Measurements from ENCODE around the gene UBA7. TPM values are rescaled to one million over a fixed set of nuclear protein-coding genes. Genes with fewer than 3 reads are reported as not detected.

The UBA7 gene, protein sequence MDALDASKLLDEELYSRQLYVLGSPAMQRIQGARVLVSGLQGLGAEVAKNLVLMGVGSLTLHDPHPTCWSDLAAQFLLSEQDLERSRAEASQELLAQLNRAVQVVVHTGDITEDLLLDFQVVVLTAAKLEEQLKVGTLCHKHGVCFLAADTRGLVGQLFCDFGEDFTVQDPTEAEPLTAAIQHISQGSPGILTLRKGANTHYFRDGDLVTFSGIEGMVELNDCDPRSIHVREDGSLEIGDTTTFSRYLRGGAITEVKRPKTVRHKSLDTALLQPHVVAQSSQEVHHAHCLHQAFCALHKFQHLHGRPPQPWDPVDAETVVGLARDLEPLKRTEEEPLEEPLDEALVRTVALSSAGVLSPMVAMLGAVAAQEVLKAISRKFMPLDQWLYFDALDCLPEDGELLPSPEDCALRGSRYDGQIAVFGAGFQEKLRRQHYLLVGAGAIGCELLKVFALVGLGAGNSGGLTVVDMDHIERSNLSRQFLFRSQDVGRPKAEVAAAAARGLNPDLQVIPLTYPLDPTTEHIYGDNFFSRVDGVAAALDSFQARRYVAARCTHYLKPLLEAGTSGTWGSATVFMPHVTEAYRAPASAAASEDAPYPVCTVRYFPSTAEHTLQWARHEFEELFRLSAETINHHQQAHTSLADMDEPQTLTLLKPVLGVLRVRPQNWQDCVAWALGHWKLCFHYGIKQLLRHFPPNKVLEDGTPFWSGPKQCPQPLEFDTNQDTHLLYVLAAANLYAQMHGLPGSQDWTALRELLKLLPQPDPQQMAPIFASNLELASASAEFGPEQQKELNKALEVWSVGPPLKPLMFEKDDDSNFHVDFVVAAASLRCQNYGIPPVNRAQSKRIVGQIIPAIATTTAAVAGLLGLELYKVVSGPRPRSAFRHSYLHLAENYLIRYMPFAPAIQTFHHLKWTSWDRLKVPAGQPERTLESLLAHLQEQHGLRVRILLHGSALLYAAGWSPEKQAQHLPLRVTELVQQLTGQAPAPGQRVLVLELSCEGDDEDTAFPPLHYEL
- 10 to 100 TPM; 93.5 to 98.6 TPM for total RNA-seq

- Mint-ChIP-seq H3K27ac (peak within 1 kb of the TSS; percentile 98), H3K36me3 (ENCODE audit: insufficient read depth in 2 of 2) (no peaks in the 10 kb centered on the region), H3K27me3 (ENCODE audit: low read depth) (no peaks in the 10 kb centered on the region), H3K4me3 (peak within 1 kb of the TSS; percentile 96), H3K4me1 (ENCODE audit: low read depth) (peaks cover 20% of the 10 kb centered on the region), H3K9me3 (no peaks in the 10 kb centered on the region)
- DNase-seq = peak; percentile 34 to 43
- peak; percentile 86 to 89 for ATAC-seq (replicated peaks in 1 of 2)
Observed at GRCh38 chr3:49813497-49814174, at the start of gene UBA7. Gene UBA7, minus strand, starts transcription at chr3:49813953. Its CDS starts 166 bp downstream, at chr3:49813787.

DNA sequence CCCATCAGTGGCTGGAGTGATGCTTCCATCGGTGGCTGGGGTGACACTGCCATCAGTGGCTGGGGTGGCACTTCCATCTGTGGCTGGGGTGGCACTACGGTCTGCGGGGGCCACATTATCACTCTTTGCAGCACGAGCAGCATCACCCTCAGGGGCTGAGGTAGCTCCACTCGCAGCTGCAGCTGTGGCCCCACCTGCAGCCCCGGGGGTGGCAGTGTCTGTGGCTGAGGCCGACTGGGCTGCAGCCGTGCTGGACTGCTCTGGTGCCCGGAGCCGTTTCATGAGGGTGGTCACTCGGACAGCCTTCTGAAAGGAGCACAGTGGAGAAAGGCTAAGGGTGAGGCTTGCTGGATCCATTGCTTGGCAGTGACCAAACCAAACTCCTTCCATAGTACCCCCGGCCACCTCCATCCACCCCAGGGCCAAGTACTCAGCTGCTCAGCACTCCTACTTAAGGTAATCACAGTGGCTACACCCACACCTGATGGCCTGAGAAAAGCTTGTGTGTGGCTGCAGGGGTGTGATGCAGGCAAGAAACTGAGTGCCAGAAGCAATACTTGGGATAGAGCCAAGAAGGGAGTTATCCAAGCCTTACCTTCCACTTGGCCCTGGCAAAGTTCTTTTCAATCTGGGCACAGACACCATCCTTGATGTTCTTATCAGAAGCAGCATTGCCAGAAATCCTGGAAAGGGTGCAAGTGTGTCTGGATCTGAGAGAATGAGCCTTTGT lies 46.0 kb upstream of the UBA7 start:
- H3K9me3 Mint-ChIP-seq = no peaks in the 10 kb centered on the region

GRCh38 chr3:49856181-49857005 lies 42.6 kb upstream of the UBA7 start, which contains the start of gene TRAIP:
Gene TRAIP, minus strand, starts transcription at chr3:49856564. Its CDS starts 111 bp downstream, at chr3:49856453.
- H3K4me1 Mint-ChIP-seq (ENCODE audit: low read depth) = peaks cover 29% of the 10 kb centered on the region
- H3K9me3 Mint-ChIP-seq = no peaks in the 10 kb centered on the region
- peak within 1 kb of the TSS; percentile 97 to 99 for H3K4me3 Mint-ChIP-seq
- peak within 1 kb of the TSS; percentile 88 for H3K27ac Mint-ChIP-seq
- peak; percentile 99 for ATAC-seq (replicated peaks in 1 of 2)
- H3K27me3 Mint-ChIP-seq (ENCODE audit: low read depth) = no peaks in the 10 kb centered on the region
- peaks cover 0 to 4% of the 10 kb centered on the region in 2 donors for H3K36me3 Mint-ChIP-seq (ENCODE audit: insufficient read depth in 2 of 2)
- DNase-seq = peak; percentile 96

More for the DNA sequence above, 46.0 kb upstream of the UBA7 start:
- no peak for DNase-seq
- no peak overlapping the region for H3K27ac Mint-ChIP-seq
- no peak for ATAC-seq (replicated peaks in 1 of 2)
- peaks cover 22% of the 10 kb centered on the region for H3K4me1 Mint-ChIP-seq (ENCODE audit: low read depth)
- H3K4me3 Mint-ChIP-seq = no peak overlapping the region
- peaks cover 8% of the 10 kb centered on the region for H3K27me3 Mint-ChIP-seq (ENCODE audit: low read depth)
- H3K36me3 Mint-ChIP-seq (ENCODE audit: insufficient read depth in 2 of 2) = peaks cover 0 to 2% of the 10 kb centered on the region in 2 donors

GRCh38 chr3:49855662-49856061 lies 41.9 kb upstream of the UBA7 start:
- Mint-ChIP-seq H3K4me1 (ENCODE audit: low read depth) (peaks cover 29% of the 10 kb centered on the region), H3K4me3 (peak overlapping the region; percentile 97 to 99), H3K27ac (peak overlapping the region; percentile 88), H3K9me3 (no peaks in the 10 kb centered on the region), H3K36me3 (ENCODE audit: insufficient read depth in 2 of 2) (peaks cover 0 to 4% of the 10 kb centered on the region in 2 donors), H3K27me3 (ENCODE audit: low read depth) (no peaks in the 10 kb centered on the region)
- no peak for DNase-seq
- no peak for ATAC-seq (replicated peaks in 1 of 2)

DNA sequence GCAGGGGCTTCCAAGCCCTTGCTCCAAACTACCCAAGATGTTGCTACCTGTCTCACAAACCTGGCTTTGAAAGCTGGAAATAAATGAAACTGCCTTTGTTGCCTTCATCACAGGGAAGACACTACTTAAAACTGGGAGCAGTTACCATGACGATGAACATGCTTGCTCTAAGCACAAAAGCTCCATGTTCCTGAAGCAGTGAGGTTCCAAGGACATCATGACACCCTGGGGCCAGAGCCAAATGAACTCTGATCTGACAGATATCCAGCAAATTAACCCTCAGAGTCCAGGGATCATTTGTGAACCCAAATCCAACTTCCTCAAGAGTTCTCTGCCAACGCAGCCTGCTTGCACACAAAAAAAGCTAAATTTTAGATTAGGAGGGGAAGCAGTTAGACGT lies 31.9 kb upstream of the UBA7 start:
- no peak overlapping the region for H3K27ac Mint-ChIP-seq
- peaks cover 2 to 4% of the 10 kb centered on the region in 2 donors for H3K36me3 Mint-ChIP-seq (ENCODE audit: insufficient read depth in 2 of 2)
- H3K9me3 Mint-ChIP-seq = no peaks in the 10 kb centered on the region
- DNase-seq (no peak), ATAC-seq (replicated peaks in 1 of 2) (no peak)
- H3K4me1 Mint-ChIP-seq (ENCODE audit: low read depth) = no peaks in the 10 kb centered on the region
- H3K27me3 Mint-ChIP-seq (ENCODE audit: low read depth) = no peaks in the 10 kb centered on the region
- H3K4me3 Mint-ChIP-seq = no peak overlapping the region

DNA sequence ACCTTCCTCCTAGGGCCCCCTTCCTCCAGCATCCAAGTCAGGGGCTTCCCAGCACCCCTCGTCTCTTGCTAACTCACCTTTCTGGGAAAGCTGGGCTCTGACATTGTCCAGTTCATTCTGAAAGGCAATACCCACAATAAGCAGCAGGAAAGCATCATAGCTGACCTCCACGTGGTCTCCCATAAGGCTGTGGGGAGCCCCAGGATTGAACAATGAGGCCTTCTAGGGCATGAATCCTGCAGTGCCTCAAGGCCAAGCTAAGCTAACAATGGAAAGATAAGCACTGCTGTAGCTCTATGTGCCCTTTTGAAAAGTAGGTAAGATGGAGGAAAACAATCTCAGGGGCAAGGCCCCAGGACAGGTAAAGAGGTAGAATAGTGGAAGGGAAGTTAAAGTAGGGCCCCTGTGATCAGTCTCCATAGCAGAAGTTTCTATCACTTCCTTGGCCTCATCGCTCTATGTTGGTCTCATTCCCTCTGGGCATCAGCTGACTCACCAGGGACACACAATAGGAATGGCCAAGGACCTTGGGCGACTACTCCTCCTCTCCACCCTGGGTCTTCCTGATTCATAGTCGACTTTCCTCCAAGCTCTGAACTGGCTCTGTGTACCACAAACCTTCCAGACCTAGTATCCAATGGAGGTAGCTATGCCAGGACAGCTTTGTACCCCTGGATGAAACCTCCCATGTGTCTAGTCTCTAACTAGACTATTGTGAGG lies 30.9 kb upstream of the UBA7 start:
- Mint-ChIP-seq H3K4me1 (ENCODE audit: low read depth) (no peaks in the 10 kb centered on the region), H3K9me3 (no peaks in the 10 kb centered on the region), H3K4me3 (no peak overlapping the region), H3K27me3 (ENCODE audit: low read depth) (no peaks in the 10 kb centered on the region), H3K36me3 (ENCODE audit: insufficient read depth in 2 of 2) (peaks cover 2 to 4% of the 10 kb centered on the region in 2 donors), H3K27ac (no peak overlapping the region)
- ATAC-seq (replicated peaks in 1 of 2) (no peak), DNase-seq (no peak)

DNA sequence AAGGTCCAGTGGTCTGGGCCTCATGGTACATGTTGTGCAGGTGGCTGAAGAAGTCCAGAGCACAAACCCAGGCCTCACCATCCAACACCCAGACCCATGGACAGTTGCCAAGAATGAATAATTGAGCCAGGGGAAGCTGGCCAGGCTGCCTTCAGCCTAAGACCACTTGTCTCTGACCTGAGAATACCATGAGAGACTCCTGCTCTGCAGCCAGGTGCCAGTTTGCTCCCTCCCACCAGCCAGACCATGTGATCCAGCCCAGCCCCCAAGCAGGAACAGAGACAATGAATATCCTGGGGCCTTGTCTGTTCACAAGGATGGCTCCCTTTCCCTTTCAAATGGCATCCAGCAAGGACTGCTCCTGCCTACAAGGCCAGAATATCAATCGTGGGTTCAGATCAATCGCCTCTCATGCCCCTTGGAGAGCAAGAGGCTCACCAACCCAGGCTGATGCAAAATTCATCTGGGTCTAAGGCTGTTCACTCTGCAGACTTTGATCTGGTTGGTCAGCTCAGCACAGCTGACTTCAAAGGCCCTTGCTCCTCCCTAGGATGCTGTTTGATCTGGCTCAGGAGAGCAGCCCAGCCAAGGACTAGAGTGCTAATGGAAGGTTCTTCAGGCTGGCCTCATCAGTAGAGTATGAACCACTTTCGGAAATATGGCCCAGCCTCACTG lies 29.2 kb upstream of the UBA7 start:
- no peak overlapping the region for H3K4me3 Mint-ChIP-seq
- no peak for ATAC-seq (replicated peaks in 1 of 2)
- H3K27ac Mint-ChIP-seq = no peak overlapping the region

GRCh38 chr3:49841806-49842205 lies 28.1 kb upstream of the UBA7 start:
- no peaks in the 10 kb centered on the region for H3K9me3 Mint-ChIP-seq
- H3K4me1 Mint-ChIP-seq (ENCODE audit: low read depth) = no peaks in the 10 kb centered on the region
- ATAC-seq (replicated peaks in 1 of 2) = no peak
- H3K27me3 Mint-ChIP-seq (ENCODE audit: low read depth) = no peaks in the 10 kb centered on the region
- peaks cover 4 to 12% of the 10 kb centered on the region in 2 donors for H3K36me3 Mint-ChIP-seq (ENCODE audit: insufficient read depth in 2 of 2)
- DNase-seq = no peak
- no peak overlapping the region for H3K27ac Mint-ChIP-seq
- no peak overlapping the region for H3K4me3 Mint-ChIP-seq

More for the DNA sequence above, 29.2 kb upstream of the UBA7 start:
- no peaks in the 10 kb centered on the region for H3K9me3 Mint-ChIP-seq
- no peak for DNase-seq
- no peaks in the 10 kb centered on the region for H3K4me1 Mint-ChIP-seq (ENCODE audit: low read depth)
- H3K27me3 Mint-ChIP-seq (ENCODE audit: low read depth) = no peaks in the 10 kb centered on the region
- H3K36me3 Mint-ChIP-seq (ENCODE audit: insufficient read depth in 2 of 2) = peaks cover 4 to 9% of the 10 kb centered on the region in 2 donors

DNA sequence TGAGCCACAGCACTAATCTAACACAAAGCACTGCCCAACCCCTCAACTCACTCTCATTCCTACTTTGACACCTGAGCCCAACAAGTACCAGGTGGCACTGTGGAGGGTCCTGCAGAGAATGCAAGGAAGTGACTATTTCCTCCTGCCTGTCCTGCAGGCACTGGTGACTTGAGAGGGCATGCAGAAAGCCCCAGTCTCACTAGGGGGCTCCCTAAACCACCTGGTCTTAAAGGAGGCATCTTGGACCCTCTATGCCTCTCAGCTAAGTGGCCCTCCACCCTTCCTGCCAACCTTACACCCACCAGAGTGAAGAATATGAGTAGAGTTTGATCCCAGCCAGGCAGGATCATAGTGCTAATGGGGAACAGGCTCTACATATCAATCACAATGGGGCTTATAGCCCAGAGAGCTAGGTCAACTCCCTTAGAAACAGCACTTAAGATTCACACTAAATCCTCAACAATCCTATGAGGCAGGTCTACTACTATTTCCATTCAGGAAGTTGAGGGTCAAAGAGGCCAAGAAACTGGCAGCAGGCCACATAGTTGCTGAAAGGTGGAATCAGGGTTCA lies 27.5 kb upstream of the UBA7 start:
- H3K36me3 Mint-ChIP-seq (ENCODE audit: insufficient read depth in 2 of 2) = peaks cover 4 to 14% of the 10 kb centered on the region in 2 donors
- ATAC-seq (replicated peaks in 1 of 2) (peak; percentile 25 to 44), DNase-seq (peak in 1 of 2 donors; percentile 17)
- no peaks in the 10 kb centered on the region for H3K27me3 Mint-ChIP-seq (ENCODE audit: low read depth)
- H3K9me3 Mint-ChIP-seq = no peaks in the 10 kb centered on the region
- H3K4me3 Mint-ChIP-seq = no peak overlapping the region
- no peak overlapping the region for H3K27ac Mint-ChIP-seq
- H3K4me1 Mint-ChIP-seq (ENCODE audit: low read depth) = no peaks in the 10 kb centered on the region

- H3K27ac Mint-ChIP-seq = no peak overlapping the region
- peaks cover 4 to 12% of the 10 kb centered on the region in 2 donors for H3K36me3 Mint-ChIP-seq (ENCODE audit: insufficient read depth in 2 of 2)
- no peaks in the 10 kb centered on the region for H3K27me3 Mint-ChIP-seq (ENCODE audit: low read depth)
- no peaks in the 10 kb centered on the region for H3K4me1 Mint-ChIP-seq (ENCODE audit: low read depth)
- H3K4me3 Mint-ChIP-seq = no peak overlapping the region
- no peaks in the 10 kb centered on the region for H3K9me3 Mint-ChIP-seq
- DNase-seq = no peak
- no peak for ATAC-seq (replicated peaks in 1 of 2)
Observed at GRCh38 chr3:49840388-49840787, 26.6 kb upstream of the UBA7 start.

Measured in activated T-cell treated with anti-CD3 and anti-CD28 coated beads, Interleukin-2, amount 50 U/mL, for 72 hours (primary cell).